MCF 10A (cell line): Measurements from ENCODE around the gene DSEL. TPM values are rescaled to one million over a fixed set of nuclear protein-coding genes. Genes with fewer than 3 reads are reported as not detected.
A peak's percentile ranks its signal among the peaks of the same experiment; 100 is the strongest.

Experiments
- BruUV-seq: library from RNA; stranded (reverse); fragments of 400-500 nt; replicated peaks from 2 replicates; lab custom pipeline; 2021; lab: Mats Ljungman, UMichigan
- CTCF ChIA-PET: fragments of 300-600 bp; sonication (Branson Sonifier 250); formaldehyde crosslinking; extraction: SDS; loops from one replicate; lab custom pipeline; 2021; ENCODE audit warnings: antibody characterized with exemption, inconsistent platforms; lab: Yijun Ruan, JAX
- POLR2A ChIA-PET: fragments of 300-600, 350-650 bp; sonication (Branson Sonifier 250); formaldehyde crosslinking; extraction: SDS; loops from one replicate; lab custom pipeline; 2020; ENCODE audit warnings: antibody characterized with exemption, inconsistent platforms; lab: Yijun Ruan, JAX
- DNase-seq: peaks from one replicate; pipeline ENCODE4 v3.0.0-alpha.2; 2018; ENCODE audit not compliant: unreplicated experiment
- H3K27ac Mint-ChIP-seq: one replicate; pipeline ENCODE4 v1.8.0; 2022; ENCODE audit warnings: mild to moderate bottlenecking, low read depth, mixed read lengths; ENCODE audit not compliant: unreplicated experiment
- H3K27me3 Mint-ChIP-seq: one replicate; pipeline ENCODE4 v1.8.0; 2022; ENCODE audit warnings: mixed read lengths; ENCODE audit not compliant: insufficient read depth, unreplicated experiment
- H3K36me3 Mint-ChIP-seq: one replicate; pipeline ENCODE4 v1.8.0; 2022; ENCODE audit warnings: mild to moderate bottlenecking, moderate library complexity, mixed read lengths; ENCODE audit not compliant: insufficient read depth, unreplicated experiment
- H3K4me1 Mint-ChIP-seq: one replicate; pipeline ENCODE4 v1.8.0; 2022; ENCODE audit warnings: mixed read lengths; ENCODE audit not compliant: insufficient read depth, unreplicated experiment
- H3K4me3 Mint-ChIP-seq: one replicate; pipeline ENCODE4 v1.8.0; 2022; ENCODE audit warnings: mild to moderate bottlenecking, moderate library complexity, mixed read lengths; ENCODE audit not compliant: unreplicated experiment
- H3K9me3 Mint-ChIP-seq: one replicate; pipeline ENCODE4 v1.8.0; 2022; ENCODE audit warnings: mixed read lengths; ENCODE audit not compliant: unreplicated experiment
- intact Hi-C: fragments of 100-400 bp; cut with micrococcal nuclease; formaldehyde crosslinking; loops from 2 replicates; pipeline ENCODE4 v1.14.1; 2022
- total RNA-seq: library from RNA; stranded (reverse); gene quantifications from 2 replicates; pipeline ENCODE4 v1.2.3, GENCODE V29; 2022
- TF ChIP-seq, protein P1 (sequence below): fragments of 200-600 bp; IDR thresholded peaks from one replicate; pipeline ENCODE4 v1.8.0; 2022; ENCODE audit warnings: antibody characterized with exemption, mild to moderate bottlenecking; ENCODE audit not compliant: unreplicated experiment

DSEL gene
- total RNA-seq, 1 experiment from 2014 or later = 14.9 TPM

GRCh38 chr18:67508146-67508545, 8.4 kb downstream of the DSEL start:
- DNase-seq = no peak
- no peaks in the 10 kb centered on the region for H3K9me3 Mint-ChIP-seq
- no peaks in the 10 kb centered on the region for H3K27me3 Mint-ChIP-seq
- H3K4me3 Mint-ChIP-seq = no peak overlapping the region
- no TSS peak for BruUV-seq
- ChIA-PET CTCF (no interaction called here), POLR2A (interaction anchor here (0.7 kb wide), 1 partner anchor 158 kb away, joined by 3 read pairs; no protein-coding TSS in a partner anchor)
- intact Hi-C loops = no loop called here
- peaks cover 66% of the 10 kb centered on the region for H3K36me3 Mint-ChIP-seq
- no peak overlapping the region for H3K27ac Mint-ChIP-seq
- peaks cover 5% of the 10 kb centered on the region for H3K4me1 Mint-ChIP-seq
- TF ChIP-seq, protein P1, sequence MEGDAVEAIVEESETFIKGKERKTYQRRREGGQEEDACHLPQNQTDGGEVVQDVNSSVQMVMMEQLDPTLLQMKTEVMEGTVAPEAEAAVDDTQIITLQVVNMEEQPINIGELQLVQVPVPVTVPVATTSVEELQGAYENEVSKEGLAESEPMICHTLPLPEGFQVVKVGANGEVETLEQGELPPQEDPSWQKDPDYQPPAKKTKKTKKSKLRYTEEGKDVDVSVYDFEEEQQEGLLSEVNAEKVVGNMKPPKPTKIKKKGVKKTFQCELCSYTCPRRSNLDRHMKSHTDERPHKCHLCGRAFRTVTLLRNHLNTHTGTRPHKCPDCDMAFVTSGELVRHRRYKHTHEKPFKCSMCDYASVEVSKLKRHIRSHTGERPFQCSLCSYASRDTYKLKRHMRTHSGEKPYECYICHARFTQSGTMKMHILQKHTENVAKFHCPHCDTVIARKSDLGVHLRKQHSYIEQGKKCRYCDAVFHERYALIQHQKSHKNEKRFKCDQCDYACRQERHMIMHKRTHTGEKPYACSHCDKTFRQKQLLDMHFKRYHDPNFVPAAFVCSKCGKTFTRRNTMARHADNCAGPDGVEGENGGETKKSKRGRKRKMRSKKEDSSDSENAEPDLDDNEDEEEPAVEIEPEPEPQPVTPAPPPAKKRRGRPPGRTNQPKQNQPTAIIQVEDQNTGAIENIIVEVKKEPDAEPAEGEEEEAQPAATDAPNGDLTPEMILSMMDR = no peak

GRCh38 chr18:67504739-67505138, 11.8 kb downstream of the DSEL start:
- ChIA-PET CTCF (no interaction called here), POLR2A (interaction anchor here (1.0 kb wide), 1 partner anchor 8 kb away, joined by 4 read pairs; no protein-coding TSS in a partner anchor)
- Mint-ChIP-seq H3K36me3 (peaks cover 36% of the 10 kb centered on the region), H3K4me1 (peaks cover 13% of the 10 kb centered on the region), H3K27me3 (no peaks in the 10 kb centered on the region), H3K4me3 (no peak overlapping the region), H3K9me3 (no peaks in the 10 kb centered on the region), H3K27ac (no peak overlapping the region)
- BruUV-seq = no TSS peak
- DNase-seq = no peak
- intact Hi-C loops = no loop called here
- TF ChIP-seq, protein P1 = no peak

GRCh38 chr18:67500522-67501205, 15.9 kb downstream of the DSEL start:
- peaks cover 13% of the 10 kb centered on the region for H3K4me1 Mint-ChIP-seq
- H3K9me3 Mint-ChIP-seq = no peaks in the 10 kb centered on the region
- CTCF ChIA-PET = no interaction called here
- TF ChIP-seq, protein P1 = no peak
- no peak overlapping the region for H3K4me3 Mint-ChIP-seq
- intact Hi-C loops = no loop called here
- H3K36me3 Mint-ChIP-seq = peaks cover 9% of the 10 kb centered on the region
- POLR2A ChIA-PET = interaction anchor here (1.0 kb wide), 1 partner anchor 18 kb away, joined by 3 read pairs; no protein-coding TSS in a partner anchor
- no TSS peak for BruUV-seq
- DNase-seq = no peak
- H3K27me3 Mint-ChIP-seq = no peaks in the 10 kb centered on the region
- H3K27ac Mint-ChIP-seq = no peak overlapping the region

DNA sequence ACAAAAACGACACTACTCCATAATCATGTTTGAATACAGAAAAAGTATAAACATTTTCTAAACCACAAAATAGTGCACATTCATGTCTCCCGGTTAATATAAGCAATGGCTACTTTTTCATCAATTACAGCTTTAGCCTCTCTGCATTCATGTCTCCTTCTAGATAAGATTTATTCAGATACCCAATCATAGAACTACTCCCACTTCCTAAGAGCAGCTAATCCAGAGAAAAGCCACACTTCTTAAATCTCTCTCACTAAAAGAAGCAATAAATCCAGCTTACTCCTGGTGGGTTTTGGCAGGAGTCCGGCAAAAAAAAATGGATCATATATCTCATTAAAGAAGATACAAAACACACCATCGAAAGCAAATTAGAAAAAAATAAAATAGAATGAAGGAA, 20.1 kb downstream of the DSEL start:
- H3K36me3 Mint-ChIP-seq = peaks cover 4% of the 10 kb centered on the region
- TF ChIP-seq, protein P1 = no peak
- DNase-seq = no peak
- CTCF ChIA-PET = interaction anchor here (0.8 kb wide), 1 partner anchor 19 kb away, joined by 3 read pairs; no protein-coding TSS in a partner anchor
- H3K27me3 Mint-ChIP-seq = no peaks in the 10 kb centered on the region
- H3K27ac Mint-ChIP-seq = peak overlapping the region; percentile 54
- peaks cover 13% of the 10 kb centered on the region for H3K4me1 Mint-ChIP-seq
- no peaks in the 10 kb centered on the region for H3K9me3 Mint-ChIP-seq
- intact Hi-C loops = no loop called here
- no TSS peak for BruUV-seq
- H3K4me3 Mint-ChIP-seq = no peak overlapping the region
- POLR2A ChIA-PET = interaction anchor here (0.9 kb wide), 2 partner anchors 9 to 20 kb away, joined by 3 to 4 read pairs; partner anchors contain the start of gene DSEL
